NCI-H1436 (cell line): Measurements from ENCODE around the gene ANO4.
"Not testable (repeated sequence)": the region's sequence is repeated elsewhere in the genome, so short reads cannot be mapped to it uniquely, and the experiment has no call there.

Source experiments
- DNase-seq: peaks from one replicate; lab custom pipeline; 2025; lab: John Stamatoyannopoulos, UW

The ANO4 gene

DNA sequence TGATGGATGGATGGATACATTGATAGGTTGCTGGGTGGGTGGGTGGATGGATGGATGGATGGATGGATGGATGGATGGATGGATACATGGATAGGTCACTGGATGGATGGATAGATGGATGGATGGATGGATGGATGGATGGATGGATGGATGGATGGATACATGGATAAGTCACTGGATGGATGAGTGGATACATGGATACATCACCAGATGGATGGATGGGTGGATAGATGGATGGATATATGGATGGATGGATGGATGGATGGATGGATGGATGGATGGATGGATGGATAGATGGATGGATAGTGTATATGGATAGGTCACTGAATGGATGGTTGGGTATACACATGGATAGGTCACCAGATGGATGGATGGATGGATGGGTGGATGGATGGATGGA lies 194.9 kb downstream of the ANO4 start:
- not testable (repeated sequence) for DNase-seq

DNA sequence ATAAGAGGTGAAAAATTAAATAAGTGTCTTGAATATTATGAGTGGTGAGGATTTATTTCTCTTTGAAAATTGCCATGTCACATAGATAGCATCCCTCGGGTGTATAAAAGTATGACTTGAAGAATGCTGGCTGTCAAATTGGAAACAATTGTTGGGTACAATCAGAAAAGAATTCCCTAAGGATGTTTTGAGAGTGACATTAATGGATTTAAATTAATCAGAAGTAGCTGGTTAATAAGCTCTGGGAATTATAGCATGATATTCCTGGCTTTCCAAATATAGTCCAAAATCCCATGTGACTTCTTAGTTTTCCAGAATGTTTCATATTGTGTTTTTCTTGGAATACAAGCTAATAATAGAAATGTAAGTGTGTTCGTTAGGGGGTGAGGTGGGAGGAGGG lies 196.5 kb downstream of the ANO4 start:
- no peak for DNase-seq

DNA sequence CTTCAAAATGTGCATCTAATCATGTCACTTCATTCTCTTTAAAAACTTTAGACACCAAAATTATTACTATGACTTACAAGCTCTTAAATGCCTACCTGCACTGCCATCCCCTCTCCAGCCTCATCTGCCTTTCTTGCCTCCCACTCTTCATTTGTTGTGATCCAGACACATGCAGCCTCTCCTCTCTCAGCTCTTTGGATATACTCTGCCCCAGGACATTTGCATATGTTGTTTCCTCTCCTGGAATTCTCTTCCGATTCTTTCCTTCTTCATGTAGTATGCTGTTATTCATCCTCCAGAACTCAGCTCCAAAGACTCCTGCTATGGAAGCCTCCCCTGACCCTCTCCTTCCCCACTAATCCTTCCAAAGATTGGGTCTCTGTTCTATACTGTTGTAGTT lies 197.6 kb downstream of the ANO4 start:
- no peak for DNase-seq

DNA sequence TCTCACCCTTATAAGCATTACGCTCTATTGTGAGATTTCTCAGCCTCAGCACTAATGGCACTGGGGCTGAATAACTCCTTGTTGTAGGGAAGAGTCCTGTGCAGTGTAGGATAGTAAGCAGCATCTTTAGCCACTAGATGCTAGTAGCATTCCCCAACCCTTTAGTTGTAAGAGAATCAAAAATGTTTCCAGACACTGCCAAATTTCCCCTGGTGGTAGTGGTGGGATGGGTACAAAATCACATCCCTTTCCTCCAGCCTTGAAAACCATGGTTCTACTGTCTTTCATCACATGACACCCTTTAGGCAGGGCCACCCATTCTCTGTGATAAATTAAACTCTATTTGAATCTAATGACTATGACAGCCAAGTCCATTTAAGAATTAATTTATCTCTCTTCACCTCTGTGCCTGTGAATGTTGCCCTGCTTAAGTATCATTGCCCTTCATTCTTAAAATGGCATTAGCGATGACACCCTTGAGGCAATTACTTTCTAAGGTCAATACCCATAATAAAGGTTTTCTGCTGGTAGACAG lies 199.4 kb downstream of the ANO4 start:
- DNase-seq: no peak

DNA sequence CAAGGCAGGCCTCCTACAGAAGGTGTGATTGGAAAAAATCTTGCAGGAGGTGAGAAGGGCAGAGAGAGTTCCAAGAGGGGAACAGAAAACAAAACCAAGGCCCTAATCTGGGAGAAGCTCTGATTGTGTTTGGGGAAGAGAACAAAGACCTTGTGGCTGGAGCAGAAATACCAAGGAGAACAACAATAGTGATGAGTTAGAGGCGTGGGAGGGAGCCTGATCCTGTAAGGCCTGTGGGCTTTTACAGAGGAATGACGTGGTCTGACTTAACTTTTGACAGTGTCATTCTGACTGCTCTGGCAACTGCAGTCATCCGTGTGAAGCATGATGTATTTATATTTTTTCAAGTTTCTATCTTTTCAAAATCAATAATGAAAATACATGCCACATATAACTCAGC lies 200.6 kb downstream of the ANO4 start:
- DNase-seq: no peak

DNA sequence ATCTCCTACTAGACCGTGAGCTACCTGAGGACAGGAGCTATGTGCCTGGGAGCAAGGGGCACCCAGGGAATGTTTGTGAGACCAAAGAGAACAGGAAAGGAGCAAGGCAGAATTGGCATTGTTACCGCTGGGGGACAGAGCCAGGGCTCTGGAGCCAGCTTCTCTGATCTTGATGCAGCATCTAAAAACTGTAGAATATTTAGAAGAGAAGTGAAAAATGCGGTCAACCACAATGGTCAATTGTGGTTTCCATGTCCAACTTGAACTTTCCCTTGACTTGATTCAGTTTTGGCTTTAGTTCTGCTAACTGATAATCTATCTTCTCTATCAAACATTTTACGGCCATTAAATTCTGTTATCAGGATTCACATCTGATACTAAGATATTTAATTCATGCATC lies 201.2 kb downstream of the ANO4 start:
- no peak for DNase-seq

DNA sequence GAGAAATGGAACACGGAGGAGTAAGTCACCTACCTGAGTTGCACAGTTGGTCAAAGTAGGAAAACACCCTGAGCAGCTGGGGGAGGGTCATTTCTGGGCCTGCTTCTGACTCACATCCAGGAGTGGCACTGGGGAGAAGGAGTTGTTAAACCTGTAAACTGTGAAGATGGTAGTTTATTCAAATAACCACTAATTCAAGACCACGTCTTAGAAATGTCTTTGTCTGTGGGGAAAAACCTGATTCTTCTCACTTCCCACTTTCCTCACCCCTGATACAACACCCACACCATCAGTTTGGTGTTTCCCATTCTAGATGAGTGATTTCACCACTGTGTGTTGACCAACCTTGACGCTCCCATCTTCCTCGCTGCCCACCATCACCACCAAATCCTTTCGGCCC lies 207.1 kb downstream of the ANO4 start:
- DNase-seq: no peak

DNA sequence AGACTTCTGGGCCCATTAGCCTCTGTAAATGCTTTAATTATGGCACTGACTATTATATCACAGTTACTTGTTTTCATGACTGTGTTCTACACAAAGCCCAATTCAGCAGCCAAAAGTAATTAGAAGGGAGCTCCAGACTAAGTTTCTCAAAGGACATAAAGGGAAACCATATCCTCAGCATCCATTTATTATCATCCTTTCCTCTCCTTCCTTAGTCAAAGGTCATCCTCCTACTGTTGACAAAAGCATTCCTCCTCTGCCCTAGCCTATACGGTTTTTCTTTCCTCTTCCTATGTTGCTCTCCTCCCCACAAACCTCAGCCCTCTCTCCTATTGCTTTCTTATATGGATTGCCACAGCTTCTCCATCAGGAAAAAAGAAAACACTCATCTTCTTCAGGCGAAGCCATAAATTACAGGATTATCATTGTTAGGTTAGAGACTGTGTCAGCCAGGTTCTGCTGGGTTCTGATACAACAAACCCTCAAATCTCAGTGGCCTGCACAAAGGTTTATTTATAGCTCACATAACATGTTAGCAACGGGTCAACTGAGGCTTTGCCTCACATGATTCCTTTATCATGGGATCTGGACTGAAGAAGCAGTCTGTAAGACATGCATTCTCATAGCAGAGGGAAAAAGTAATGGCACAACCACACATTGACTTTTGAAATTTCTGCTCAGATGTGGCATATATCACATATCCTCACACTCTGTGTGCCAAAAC lies 208.3 kb downstream of the ANO4 start:
- no peak for DNase-seq

DNA sequence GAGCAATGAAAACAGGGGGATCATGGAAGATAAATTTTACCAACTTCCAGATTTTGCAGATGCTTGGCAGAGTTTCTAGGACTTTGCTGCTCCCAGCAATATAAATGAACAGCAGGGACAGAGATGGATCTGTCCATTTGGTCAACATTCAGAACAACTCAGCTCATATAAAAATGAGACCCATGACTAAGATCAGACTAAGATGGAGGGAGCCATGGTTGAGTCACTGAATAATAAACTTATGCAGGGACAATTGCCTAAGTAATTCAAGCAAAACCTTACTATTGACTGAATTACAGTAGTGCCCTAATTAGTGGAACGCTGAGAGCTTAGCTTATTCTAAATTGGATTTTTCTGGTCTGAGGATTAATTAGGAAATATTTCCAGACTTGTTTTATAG lies 210.3 kb downstream of the ANO4 start:
- no peak for DNase-seq

DNA sequence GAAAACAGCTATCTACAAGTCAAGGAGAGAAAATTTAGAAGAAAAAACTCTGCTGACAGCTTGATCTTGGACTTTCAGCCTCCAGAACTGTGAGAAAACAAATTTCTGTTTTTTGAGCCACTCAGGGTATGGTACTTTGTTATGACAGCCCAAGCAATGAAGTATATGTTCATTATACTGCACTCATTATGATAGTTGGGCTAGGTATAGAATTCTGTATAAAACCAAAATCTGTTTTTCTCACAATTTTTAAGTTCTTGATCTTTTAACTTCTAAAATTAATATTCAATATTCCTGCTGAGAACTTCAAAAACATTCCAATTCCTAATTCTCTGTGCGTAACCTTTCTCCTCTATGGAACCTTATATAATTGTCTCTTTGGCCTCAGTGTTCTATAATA lies 214.7 kb downstream of the ANO4 start:
- DNase-seq: no peak

DNA sequence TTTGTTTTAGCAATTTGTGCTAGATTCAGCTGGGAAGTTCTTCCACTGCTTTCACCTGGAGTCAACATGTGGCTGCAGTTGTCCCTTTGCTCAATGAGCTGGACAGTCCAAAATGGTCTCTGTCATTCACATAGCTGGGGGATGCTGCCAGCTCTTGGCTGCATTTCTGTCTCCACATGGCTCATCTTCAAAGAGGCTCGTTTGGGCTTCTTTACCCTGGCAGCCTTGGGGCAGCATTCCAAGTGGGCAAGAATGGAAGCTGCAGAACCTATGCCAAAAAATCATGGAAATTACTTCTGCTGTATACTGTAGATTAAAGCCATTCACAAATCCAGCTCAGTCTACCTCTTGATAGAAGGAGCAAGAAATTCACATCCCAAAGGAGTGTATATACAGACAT lies 216.3 kb downstream of the ANO4 start:
- no peak for DNase-seq

DNA sequence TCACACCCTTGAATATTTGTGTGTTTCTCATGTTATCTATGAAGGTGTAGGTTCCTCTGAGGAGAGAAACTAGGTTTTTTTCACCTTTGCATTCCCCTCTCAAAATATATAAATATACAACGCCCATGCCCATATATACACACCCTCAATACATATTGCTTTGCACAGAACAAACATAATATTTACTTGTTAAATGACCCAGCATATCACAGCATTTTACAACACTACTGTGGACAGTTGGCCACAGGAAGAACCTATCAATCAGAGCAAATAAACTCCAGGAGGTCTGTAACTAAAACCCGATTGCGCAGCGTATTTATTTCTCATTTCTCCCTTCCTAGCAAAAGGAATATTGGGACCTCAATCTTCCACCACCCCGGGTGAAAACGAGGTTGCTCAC lies 219.4 kb downstream of the ANO4 start:
- DNase-seq: no peak

DNA sequence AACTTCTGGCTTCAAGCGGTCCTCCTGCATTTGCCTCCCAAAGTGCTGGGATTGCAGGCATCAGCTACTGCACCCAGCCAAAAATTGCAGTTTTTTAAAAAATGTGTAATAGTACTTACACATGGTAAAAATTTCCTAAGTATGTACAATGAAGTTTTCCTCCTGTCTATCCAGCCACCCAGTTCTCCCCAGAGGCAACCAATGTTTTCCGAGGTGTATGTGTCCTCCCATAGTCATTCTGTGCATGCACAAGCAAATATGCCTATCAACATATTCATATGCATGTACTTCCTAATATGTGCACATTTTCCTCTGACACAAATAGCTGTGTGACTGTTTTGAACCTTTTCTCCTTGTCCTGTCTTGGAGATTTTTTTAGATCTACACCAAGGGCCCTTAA lies 220.5 kb downstream of the ANO4 start:
- no peak for DNase-seq

DNA sequence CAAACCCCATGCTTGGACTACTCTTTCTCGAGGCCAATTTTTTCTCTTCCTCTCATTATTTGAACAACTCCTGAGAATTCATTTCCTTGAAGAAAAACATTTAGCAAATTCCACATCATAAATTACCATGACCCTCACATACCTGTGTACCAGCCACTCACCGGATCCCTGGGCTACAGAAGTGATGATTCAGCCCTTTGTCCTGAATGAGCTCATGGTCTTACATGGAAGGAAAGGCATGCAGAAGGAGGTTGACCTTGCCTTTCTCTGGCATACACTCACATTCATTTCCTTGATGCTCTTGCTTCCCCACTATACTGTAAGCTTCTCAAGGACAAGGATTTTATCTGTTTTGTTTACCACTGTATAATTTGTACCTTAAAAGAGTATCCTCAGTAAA lies 224.0 kb downstream of the ANO4 start:
- no peak for DNase-seq

DNA sequence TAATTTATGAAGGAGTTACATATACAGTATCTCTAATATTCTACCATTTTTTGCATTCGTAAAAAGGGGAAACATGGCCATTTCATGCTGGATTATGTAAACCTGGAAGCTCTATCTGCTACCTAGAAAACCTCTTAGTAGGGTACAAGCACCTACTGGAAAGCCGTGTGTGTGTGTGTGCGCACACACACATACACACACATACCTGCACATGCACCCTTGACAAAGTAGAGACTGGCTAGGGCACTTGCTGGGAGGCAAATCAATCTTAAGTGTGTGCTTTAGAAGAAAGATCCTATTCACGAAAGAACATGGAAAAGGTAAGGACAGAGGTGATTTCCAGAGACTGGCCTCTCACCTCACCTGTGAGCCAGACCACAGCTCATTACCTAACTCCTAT lies 224.6 kb downstream of the ANO4 start:
- DNase-seq: no peak

DNA sequence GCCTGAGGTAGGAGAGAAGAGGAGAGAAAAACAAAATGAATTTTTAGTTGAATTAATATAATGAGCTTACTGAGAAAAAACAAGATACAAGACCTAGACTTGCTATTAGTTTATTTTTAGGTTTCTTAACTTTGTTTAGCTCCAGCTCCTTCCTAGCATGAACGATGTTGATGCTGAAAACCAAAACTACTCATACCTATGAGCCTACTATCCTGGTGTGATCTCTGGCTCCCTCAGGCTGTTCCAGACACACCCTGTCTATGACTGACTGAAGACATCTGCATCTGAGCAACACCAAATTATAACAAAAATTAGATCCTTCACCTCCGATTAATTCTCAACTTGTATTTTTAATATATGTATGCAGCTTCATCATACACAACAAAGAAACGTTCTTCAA lies 225.1 kb downstream of the ANO4 start:
- no peak for DNase-seq

DNA sequence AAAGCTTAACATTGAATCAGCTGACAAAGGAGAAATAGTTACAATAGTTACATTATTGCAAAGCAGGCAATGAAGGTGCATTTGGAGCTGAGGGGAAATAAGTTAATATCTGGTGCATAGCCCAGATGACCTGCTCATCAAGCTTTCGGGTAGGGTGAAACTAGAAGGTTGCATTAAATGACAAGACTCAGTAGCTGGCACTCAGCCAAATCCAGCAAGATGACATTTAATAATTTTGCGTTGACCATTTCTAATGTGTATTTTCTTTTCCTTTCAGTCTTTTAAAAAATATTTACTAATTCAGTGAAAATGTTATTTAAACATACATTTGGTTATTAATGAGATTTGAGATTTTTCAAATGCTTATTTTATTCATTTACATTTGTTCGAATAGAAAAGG lies 226.9 kb downstream of the ANO4 start:
- DNase-seq: no peak

DNA sequence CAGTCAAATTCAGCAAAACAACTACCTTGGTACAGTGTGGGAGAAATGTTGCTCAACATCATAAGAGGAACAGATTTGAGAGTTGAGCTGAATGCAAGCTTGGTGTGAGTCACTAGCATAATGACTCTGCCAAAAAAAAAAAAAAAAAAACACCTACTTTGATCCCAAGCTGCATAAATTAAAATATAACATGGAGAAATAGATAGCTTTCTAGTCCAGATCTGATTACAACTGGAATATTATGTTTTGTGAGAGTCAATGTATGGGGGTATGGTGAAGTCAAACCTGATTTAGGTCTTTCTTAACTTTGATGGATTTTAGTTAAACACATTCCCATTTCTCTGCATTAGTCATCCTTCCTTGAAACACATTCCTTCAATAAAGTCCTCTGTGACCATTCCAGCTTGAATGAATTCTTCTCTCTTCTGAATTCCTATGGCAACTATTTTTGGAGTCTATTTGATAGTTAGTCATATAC lies 227.4 kb downstream of the ANO4 start:
- DNase-seq: no peak

DNA sequence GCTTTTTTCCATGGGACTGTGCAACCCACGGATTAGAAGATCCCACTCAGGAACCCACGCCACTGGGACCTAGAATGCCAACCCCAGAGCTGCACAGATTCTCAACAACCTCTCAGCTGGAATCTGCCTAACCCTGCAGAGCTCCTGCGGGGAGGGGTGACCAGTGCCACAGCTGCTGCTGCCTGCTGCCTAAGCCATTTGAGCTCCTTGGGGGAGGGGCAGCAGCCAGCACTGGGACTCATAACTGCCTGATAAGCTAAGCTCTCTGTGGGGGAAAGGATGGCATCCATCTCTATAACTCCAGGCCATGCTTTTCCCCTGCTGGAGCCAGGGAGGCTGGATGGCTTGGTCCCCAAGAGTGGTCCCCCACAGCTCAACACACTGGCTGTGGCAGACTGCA lies 232.6 kb downstream of the ANO4 start:
- DNase-seq: no peak

DNA sequence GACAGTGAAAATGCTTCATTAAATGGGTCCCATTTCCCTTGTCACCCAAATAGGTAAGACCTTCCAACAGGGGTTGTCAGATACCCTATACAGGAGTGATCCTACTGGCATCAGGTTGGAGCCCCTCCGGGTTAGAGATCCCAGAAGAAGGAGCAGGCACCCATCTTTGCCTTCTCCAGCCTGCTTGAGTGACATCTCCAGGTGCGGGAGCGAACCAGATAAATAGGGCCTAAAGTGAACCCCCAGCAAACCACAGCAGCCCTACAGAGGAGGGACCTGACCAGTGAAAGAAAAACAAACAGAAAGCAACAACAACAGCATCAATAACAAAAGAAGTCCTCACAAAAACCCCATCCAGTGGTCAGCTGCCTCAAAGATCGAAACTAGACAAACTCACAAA lies 233.2 kb downstream of the ANO4 start:
- no peak for DNase-seq

DNA sequence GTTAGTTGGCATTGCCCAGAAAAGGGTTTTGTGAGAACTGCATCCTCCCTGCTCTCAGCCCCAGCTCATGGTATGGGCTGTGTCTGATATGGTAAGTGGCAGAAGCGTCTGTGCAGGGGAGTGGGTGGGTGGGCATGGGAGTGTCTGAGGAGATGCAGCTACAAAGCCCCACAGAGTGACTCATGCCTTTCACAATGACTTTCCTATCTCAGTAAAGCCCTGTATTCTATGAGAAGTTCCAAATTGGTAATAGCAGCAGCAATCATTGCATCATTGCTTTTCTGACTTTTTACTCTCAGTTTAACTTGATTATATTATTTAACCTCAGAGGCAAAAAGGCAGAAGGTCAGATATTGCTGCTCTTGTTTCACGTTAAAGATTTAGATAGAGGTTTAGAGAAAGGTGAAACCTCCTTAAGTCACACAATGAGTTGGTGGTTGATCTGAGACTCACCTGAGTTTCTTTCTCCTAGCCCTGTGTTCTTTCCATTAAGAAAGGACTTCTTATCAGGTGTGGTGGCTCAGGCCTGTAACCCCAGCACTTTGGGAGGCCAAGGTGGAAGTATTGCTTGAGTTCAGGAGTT lies 243.8 kb downstream of the ANO4 start:
- no peak for DNase-seq

DNA sequence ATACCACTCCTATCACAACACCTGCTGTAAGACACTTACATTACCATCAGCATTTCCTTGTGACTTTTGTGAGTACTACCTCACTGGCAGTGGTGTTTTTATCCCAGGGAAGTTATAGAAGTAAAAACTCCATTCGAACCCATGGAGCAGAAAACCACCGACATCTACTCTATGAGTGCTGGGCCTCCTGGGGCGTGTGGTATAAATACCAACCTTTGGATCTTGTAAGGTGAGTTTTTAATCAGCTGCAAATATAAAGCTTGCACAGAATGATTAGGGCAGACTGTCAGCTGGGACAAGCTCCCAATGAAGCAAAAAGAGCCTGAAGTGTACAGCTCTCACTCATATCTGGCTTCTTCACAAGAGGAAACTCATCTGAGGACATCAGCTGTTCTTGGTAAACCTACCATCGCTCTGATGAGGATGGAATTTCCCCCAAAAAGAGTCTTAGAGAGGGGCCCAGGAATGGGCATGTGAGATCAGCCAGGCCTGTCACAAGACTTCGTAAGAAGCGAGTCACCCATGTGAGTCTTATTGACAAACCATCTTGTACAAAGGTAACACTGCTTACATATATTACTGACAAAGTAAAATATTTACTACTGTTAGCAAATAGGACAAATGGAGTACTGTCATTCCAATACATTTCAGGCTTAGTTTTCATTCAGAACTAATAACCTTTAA lies 245.4 kb downstream of the ANO4 start:
- DNase-seq: no peak

DNA sequence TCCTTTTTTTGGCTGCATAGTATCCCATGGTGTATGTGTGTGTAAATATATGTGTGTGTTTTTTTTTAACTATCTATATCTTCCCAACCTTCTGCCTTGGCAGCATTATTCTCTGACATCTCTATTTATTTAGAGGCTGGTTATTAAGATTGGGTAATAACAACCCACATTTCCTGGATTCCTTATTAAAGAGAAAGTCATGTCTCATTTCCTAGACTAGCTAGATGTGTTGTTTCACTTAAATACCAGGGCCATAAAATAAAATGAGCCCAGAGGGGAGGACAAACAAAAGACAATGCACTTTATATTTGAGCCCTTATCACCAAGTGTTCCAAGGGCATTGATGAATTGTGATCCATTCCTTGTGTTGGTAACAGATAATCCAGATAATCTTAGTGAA lies 246.4 kb downstream of the ANO4 start:
- DNase-seq: no peak
